SK-N-SH treated with all-trans-retinoic acid at 6 μM for 48 hours (cell line): ENCODE results near the gene UGT1A3.

ENCODE experiments used
- ATAC-seq: fragments of 200-7000 bp; cut with Tn5 transposase; 3 replicates; pipeline ENCODE4 v1.9.1; 2020; ENCODE audit warnings: mild to moderate bottlenecking, moderate library complexity
- ARNTL ChIP-seq: fragments of 450-650 bp; formaldehyde crosslinking; IDR thresholded peaks from 2 replicates; pipeline ENCODE4 v1.5.0; 2020; ENCODE audit warnings: low read depth, mild to moderate bottlenecking, moderate library complexity, borderline replicate concordance
- BACH2 ChIP-seq: fragments of 250-450 bp; sonication (Bioruptor Pico); IDR thresholded peaks from 2 replicates; pipeline ENCODE4 v1.9.0; 2021; ENCODE audit warnings: mild to moderate bottlenecking, borderline replicate concordance
- CREB5 ChIP-seq: fragments of 250-450 bp; sonication (Bioruptor Pico); IDR thresholded peaks from 2 replicates; pipeline ENCODE4 v1.5.1; 2020; ENCODE audit warnings: low read depth, mild to moderate bottlenecking, moderate library complexity
- CSRNP3 ChIP-seq: fragments of 250-450 bp; sonication (Bioruptor Pico); IDR thresholded peaks from 2 replicates; pipeline ENCODE4 v1.5.1; 2021; ENCODE audit warnings: mild to moderate bottlenecking, moderate library complexity
- ESRRG ChIP-seq: fragments of 250-450 bp; sonication (Bioruptor Pico); IDR thresholded peaks from 2 replicates; pipeline ENCODE4 v1.6.1; 2021; ENCODE audit warnings: mild to moderate bottlenecking
- GLIS3 ChIP-seq: fragments of 250-450 bp; sonication (Bioruptor Pico); IDR thresholded peaks from 2 replicates; pipeline ENCODE4 v1.5.0; 2020; ENCODE audit warnings: mild to moderate bottlenecking, moderate library complexity
- ISL1 ChIP-seq: fragments of 250-450 bp; sonication (Bioruptor Pico); IDR thresholded peaks from 2 replicates; pipeline ENCODE4 v2.1.2; 2022; ENCODE audit warnings: mild to moderate bottlenecking, moderate library complexity
- PATZ1 ChIP-seq: fragments of 250-450 bp; sonication (Bioruptor Pico); IDR thresholded peaks from 2 replicates; pipeline ENCODE4 v1.8.0; 2020; ENCODE audit warnings: mild to moderate bottlenecking, moderate library complexity, borderline replicate concordance
- POU6F1 ChIP-seq: fragments of 250-450 bp; sonication (Bioruptor Pico); IDR thresholded peaks from 2 replicates; pipeline ENCODE4 v1.8.0; 2021; ENCODE audit warnings: low read depth, mild to moderate bottlenecking, moderate library complexity, borderline replicate concordance
- PPARA ChIP-seq: fragments of 250-450 bp; sonication (Bioruptor Pico); IDR thresholded peaks from 2 replicates; pipeline ENCODE4 v1.5.0; 2020; ENCODE audit warnings: mild to moderate bottlenecking, borderline replicate concordance
- RARB ChIP-seq: fragments of 250-450 bp; sonication (Bioruptor Pico); IDR thresholded peaks from 2 replicates; pipeline ENCODE4 v1.8.0; 2021; ENCODE audit warnings: mild to moderate bottlenecking, moderate library complexity
- TOX ChIP-seq: fragments of 250-450 bp; sonication (Bioruptor Pico); IDR thresholded peaks from 2 replicates; pipeline ENCODE4 v1.8.0; 2021; ENCODE audit warnings: mild to moderate bottlenecking, moderate library complexity, borderline replicate concordance
- TSHZ2 ChIP-seq: fragments of 250-450 bp; sonication (Bioruptor Pico); IDR thresholded peaks from 2 replicates; pipeline ENCODE4 v1.5.0; 2020; ENCODE audit warnings: mild to moderate bottlenecking, moderate library complexity
- ZC3H10 ChIP-seq: fragments of 250-450 bp; sonication (Bioruptor Pico); IDR thresholded peaks from 2 replicates; pipeline ENCODE4 v1.5.1; 2021; ENCODE audit warnings: mild to moderate bottlenecking, moderate library complexity
- ZFP3 ChIP-seq: fragments of 250-450 bp; sonication (Bioruptor Pico); IDR thresholded peaks from 2 replicates; pipeline ENCODE4 v1.5.0; 2020; ENCODE audit warnings: mild to moderate bottlenecking, moderate library complexity
- ZFP30 ChIP-seq: fragments of 450-650 bp; formaldehyde crosslinking; IDR thresholded peaks from 2 replicates; pipeline ENCODE4 v1.5.0; 2022; ENCODE audit warnings: mild to moderate bottlenecking, moderate library complexity
- ZNF565 ChIP-seq: fragments of 450-650 bp; formaldehyde crosslinking; conservative IDR thresholded peaks from 2 replicates; pipeline ENCODE4 v1.5.0; 2020; ENCODE audit warnings: low read depth, mild to moderate bottlenecking, moderate library complexity
- ZNF70 ChIP-seq: fragments of 450-650 bp; formaldehyde crosslinking; IDR thresholded peaks from 2 replicates; pipeline ENCODE4 v1.5.0; 2020; ENCODE audit warnings: mild to moderate bottlenecking, moderate library complexity
- ZNF8 ChIP-seq: fragments of 450-650 bp; formaldehyde crosslinking; IDR thresholded peaks from 2 replicates; pipeline ENCODE4 v1.5.0; 2020; ENCODE audit warnings: mild to moderate bottlenecking, moderate library complexity

UGT1A3 gene

GRCh38 chr2:233764761-233765160, 35.9 kb downstream of the UGT1A3 start (continued):
- TF ChIP-seq POU6F1 (no peak), BACH2 (CRISPR knock-in tag) (no peak)
- TF ChIP-seq, all 23 proteins: peak for 0

GRCh38 chr2:233766416-233766815, 37.6 kb downstream of the UGT1A3 start:
- ATAC-seq: no peak

GRCh38 chr2:233768076-233768475, 39.2 kb downstream of the UGT1A3 start:
- TF ChIP-seq TSHZ2 (CRISPR knock-in tag): no peak
- no peak for TF ChIP-seq ZNF565 (CRISPR knock-in tag)
- TF ChIP-seq PPARA (CRISPR knock-in tag): no peak
- TF ChIP-seq ESRRG (CRISPR knock-in tag): no peak
- no peak for TF ChIP-seq CSRNP3
- TF ChIP-seq ZNF70 (CRISPR knock-in tag): no peak
- TF ChIP-seq ZFP30 (CRISPR knock-in tag): no peak
- no peak for TF ChIP-seq TOX (CRISPR knock-in tag)
- no peak for TF ChIP-seq RARB (CRISPR knock-in tag)
- no peak for TF ChIP-seq GLIS3 (CRISPR knock-in tag)
- no peak for TF ChIP-seq ZC3H10 (CRISPR knock-in tag)
- no peak for TF ChIP-seq CREB5 (CRISPR knock-in tag)
- no peak for TF ChIP-seq ARNTL
- TF ChIP-seq ISL1: no peak
- TF ChIP-seq POU6F1: no peak
- no peak for ATAC-seq

More at GRCh38 chr2:233766416-233766815, 37.6 kb downstream of the UGT1A3 start:
- TF ChIP-seq ESRRG (CRISPR knock-in tag) (no peak), ISL1 (no peak)

- no peak for TF ChIP-seq ARNTL
- TF ChIP-seq ISL1: no peak
- TF ChIP-seq ESRRG (CRISPR knock-in tag): no peak
- TF ChIP-seq ZFP3 (CRISPR knock-in tag): no peak
- TF ChIP-seq TOX (CRISPR knock-in tag): no peak
- no peak for TF ChIP-seq ZNF8 (CRISPR knock-in tag)
- TF ChIP-seq POU6F1: no peak
- TF ChIP-seq ZC3H10 (CRISPR knock-in tag): no peak
- no peak for TF ChIP-seq BACH2 (CRISPR knock-in tag)
- no peak for TF ChIP-seq GLIS3 (CRISPR knock-in tag)
- no peak for TF ChIP-seq RARB (CRISPR knock-in tag)
- no peak for TF ChIP-seq PATZ1 (CRISPR knock-in tag)
- TF ChIP-seq PPARA (CRISPR knock-in tag): no peak
- no peak for ATAC-seq
Measured at GRCh38 chr2:233769260-233769659, 40.4 kb downstream of the UGT1A3 start.
